GM18499 (cell line): ENCODE measurements around the gene DAPK3.
"Not testable (repeated sequence)": the region's sequence is repeated elsewhere in the genome, so short reads cannot be mapped to it uniquely, and the experiment has no call there.

Source experiments
- ATAC-seq: cut with Tn5 transposase; IDR thresholded peaks from one replicate; pipeline ENCODE4 v1.9.1; 2021; ENCODE audit warnings: moderate number of reproducible peaks; ENCODE audit not compliant: insufficient read depth, unreplicated experiment

DAPK3 gene

DNA sequence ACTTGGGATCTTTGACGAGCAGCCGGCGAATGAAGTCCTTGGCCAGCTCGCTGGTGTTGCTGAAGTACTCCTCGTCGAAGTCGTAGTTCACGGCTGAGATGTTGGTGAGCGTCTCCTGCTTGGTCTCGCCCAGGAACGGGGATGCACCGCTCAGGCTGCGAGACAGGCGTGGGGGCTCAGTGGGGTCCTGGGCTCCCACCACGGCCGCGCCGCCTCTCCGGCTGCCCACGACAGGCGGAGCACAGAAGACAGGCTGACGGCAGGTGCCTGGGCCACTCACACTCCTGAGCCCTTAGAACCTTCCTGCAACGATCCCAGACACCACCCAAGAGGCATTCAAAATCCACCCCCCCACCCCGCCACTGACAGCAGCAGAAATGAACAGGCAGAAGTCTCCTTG lies 9.9 kb downstream of the DAPK3 start:
- no peak for ATAC-seq

- no peak for ATAC-seq
These were observed 11.2 kb downstream of the DAPK3 start for GRCh38 chr19:3959766-3960131.

GRCh38 chr19:3958836-3959765 lies 11.8 kb downstream of the DAPK3 start:
- no peak for ATAC-seq

GRCh38 chr19:3955688-3956087 lies 15.2 kb downstream of the DAPK3 start:
- no peak for ATAC-seq

GRCh38 chr19:3955276-3955675 lies 15.6 kb downstream of the DAPK3 start:
- ATAC-seq: not testable (repeated sequence)

GRCh38 chr19:3954107-3954506 lies 16.8 kb downstream of the DAPK3 start:
- ATAC-seq: no peak

- not testable (repeated sequence) for ATAC-seq
These were observed 18.1 kb downstream of the DAPK3 start for GRCh38 chr19:3952755-3953276.

- ATAC-seq: no peak
These were observed 19.7 kb downstream of the DAPK3 start for GRCh38 chr19:3950871-3951861.

- ATAC-seq: no peak
These were observed 20.7 kb downstream of the DAPK3 start for GRCh38 chr19:3949997-3950859.

DNA sequence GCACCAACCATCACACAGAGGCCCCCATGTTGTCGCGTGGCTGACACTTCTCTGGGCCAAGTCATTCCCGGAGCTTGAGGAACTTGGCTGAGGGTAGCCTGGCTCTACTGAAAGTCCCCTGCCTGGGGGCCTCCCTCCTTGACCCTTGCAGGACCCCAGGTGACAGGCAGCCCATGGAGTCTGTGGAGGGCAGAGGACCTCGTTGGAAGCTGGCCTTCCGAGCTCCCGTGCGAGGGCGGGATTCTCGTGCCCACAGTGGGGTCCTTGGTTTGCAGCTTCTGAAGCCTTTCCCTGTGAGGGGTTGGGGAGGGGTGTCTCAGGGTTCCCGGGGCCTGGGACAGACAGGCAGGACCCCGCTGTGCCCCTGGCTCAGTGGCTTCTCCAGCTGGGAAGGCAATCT lies 21.6 kb downstream of the DAPK3 start:
- no peak for ATAC-seq

DNA sequence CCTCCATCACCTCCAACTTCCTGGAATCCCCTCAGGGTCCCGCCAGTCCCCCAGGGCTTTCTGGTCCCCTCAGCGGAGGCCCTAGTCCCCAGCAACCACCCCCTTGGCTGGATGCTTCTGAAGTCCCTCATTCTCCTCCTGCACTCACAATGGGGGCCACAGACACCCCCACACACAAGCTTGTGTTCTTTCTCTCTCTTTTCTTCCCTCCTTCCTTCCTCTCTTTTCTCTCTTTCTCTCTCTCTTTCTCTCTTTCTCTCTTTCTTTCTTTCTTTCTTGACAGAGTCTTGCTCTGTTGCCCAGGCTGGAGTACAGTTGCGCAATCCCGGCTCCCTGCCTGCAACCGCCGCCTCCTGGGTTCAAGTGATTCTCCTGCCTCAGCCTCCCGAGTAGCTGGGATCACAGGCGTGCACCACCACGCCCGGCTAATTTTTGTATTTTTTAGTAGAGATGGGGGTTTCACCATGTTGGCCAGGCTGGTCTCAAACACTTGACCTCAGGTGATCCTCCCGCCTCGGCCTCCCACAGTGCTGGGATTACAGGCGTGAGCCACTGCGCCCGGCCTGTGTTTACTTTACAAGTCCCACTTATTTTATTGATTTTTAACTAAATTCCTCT lies 23.5 kb downstream of the DAPK3 start:
- not testable (repeated sequence) for ATAC-seq

DNA sequence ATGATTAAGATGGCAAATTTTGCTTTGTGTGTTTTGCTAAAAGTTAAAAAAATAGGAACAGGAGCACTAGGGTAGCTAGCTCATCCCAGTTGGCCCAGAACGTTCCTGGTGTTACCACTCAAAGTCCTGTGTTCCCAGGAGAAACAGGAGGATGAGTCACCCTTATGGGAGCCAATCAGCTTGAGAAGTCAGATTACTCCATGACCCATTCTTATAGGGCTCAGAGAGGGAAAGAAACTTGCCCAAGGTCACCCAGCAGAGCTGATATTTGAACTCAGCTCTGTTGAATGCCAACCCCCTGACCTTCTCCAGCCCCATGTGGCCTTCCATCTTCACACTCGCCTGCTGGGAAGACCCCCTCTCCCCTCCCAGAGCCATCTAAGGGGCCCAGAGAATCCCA lies 25.1 kb downstream of the DAPK3 start:
- ATAC-seq: no peak

DNA sequence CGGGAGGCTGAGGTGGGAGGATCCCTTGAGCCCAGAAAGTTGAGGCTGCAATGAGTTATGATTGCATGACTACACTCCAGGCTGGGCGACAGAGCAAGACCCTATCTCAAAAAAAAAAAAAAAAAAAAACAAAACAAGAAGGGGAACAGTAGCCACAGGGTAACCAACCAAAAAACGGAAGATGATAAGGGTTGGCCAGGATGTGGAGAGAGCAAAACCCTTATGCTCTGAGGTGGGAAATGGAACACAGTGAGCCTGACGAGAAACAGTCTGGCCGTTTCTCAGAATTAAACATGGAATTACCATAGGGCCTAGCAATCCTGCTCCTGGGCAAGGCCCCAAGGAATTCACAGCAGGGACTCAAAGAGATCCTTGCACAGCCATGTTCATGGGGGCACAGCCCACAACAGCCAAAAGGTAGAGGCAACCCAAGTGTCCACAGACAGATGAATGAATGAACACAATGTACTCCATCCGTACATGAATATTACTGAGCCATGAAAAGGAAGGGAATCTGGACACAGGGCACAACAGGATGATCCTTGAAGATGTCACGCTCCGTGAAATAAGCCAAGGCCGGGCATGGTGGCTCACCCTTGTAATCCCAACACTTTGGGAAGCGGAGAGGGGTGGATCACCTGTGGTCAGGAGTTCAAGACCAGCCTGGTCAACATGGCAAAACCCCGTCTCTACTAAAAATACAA lies 26.7 kb downstream of the DAPK3 start:
- no peak for ATAC-seq

DNA sequence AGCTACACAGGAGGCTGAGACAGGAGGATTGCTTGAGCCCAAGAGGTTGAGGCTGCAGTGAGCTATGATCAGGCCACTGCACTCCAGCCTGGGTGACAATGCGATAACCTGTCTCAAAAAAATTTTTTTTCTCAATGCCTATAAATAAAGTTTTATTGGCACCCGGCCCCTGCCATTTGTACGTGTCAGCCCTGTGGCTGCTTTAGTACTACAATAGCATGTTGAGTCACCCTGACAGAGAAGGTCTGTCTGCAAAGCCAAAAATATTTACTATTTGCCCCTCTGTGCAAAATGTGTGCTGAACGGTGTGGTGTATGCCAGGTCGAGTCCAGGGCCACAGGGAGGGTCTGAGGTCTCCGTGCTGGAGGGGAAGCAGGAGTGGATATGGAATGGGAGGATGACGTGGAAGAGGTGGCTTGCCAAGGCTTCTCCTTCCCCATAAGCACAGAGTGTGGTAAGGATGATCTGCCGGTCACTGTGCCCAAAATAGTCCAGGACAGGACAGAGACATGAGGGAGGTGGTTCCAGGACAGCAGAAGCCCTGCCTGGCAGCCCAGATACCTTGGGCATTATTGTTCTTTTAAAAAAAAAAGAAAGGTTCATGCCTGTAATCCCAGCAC lies 28.0 kb downstream of the DAPK3 start:
- no peak for ATAC-seq

DNA sequence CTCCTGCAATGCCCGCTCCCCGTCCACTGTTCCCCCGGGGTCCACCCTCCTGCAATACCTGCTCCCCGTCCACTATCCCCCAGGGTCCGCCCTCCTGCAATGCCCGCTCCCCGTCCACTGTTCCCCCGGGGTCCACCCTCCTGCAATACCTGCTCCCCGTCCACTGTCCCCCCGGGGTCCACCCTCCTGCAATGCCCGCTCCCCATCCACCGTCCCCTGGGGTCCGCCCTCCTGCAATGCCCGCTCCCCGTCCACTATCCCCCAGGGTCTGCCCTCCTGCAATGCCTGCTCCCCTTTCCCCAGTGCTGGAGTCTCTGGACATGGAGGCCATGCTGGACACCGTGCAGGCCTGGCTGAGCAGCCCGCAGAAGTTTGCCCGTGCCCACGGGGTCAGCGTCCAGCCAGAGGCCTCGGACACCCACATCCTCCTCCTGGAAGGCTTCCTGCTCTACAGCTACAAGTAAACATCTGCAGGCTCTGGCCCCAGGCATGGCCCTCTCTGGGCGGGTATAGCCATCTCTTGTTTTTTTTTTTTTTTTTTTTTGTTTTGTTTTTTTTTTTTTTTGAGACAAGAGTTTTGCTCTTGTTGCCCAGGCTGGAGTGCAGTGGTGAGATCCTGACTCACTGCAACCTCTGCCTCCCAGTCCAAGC lies 32.5 kb downstream of the DAPK3 start:
- ATAC-seq: not testable (repeated sequence)

DNA sequence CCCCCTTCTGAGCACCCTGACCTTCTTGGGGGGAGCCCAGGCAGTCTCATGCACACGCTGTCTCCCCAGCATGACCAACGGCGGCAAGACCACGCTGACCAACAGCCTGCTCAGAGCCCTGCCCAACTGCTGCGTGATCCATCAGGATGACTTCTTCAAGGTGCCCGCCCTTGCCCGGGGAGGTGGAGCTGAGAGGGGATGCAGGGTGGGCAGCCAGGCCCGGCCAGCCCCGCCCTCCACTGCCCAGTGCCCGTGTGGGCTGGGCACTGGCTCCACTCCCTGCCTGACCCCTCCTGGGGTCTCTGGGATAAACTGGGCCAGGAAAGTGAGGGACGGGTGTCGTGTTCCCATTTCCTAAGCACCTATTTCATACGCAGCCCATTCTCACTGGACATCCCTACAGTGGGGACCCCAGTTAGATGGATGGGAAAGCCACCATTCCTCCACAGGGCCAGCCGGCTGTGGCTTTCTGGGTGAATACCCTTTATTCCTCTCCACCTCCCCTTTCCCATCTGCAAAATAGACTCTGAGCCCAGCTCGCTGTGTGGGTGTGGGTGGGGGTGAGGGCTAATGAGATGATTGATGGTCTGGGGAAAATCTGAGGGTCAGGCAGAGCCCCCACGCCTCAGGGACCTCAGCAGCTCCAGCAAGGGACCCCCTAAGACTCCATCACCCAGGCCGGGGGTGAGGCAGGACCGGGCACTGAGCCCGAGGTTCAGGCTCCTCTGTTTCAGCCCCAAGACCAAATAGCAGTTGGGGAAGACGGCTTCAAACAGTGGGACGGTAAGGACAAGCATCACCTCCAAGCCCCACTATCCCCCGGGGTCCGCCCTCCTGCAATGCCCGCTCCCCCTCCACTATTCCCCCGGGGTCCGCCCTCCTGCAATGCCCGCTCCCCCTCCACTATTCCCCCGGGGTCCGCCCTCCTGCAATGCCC lies 34.1 kb downstream of the DAPK3 start:
- no peak for ATAC-seq
